ENCODE results near the gene SLC51A.

SLC51A gene

GRCh38 chr3:196260784-196261183 lies 44.5 kb downstream of the SLC51A start:
- Mint-ChIP-seq H3K4me1 (peaks cover 7% of the 10 kb centered on the region), H3K27me3 (no peaks in the 10 kb centered on the region), H3K36me3 (peaks cover 26% of the 10 kb centered on the region), H3K27ac (peak overlapping the region; percentile 71), H3K9me3 (peaks cover 1% of the 10 kb centered on the region), H3K4me3 (no peak overlapping the region)
- ATAC-seq (ENCODE audit: low read depth) (no peak), DNase-seq (ENCODE audit: low spot score in 2 of 2) (no peak)

GRCh38 chr3:196263819-196264218 lies 47.5 kb downstream of the SLC51A start:
- no peaks in the 10 kb centered on the region for H3K27me3 Mint-ChIP-seq
- DNase-seq (ENCODE audit: low spot score in 2 of 2) = no peak
- H3K9me3 Mint-ChIP-seq = peaks cover 1% of the 10 kb centered on the region
- ATAC-seq (ENCODE audit: low read depth) = no peak
- peaks cover 7% of the 10 kb centered on the region for H3K4me1 Mint-ChIP-seq
- H3K27ac Mint-ChIP-seq = peak overlapping the region; percentile 54
- no peak overlapping the region for H3K4me3 Mint-ChIP-seq
- H3K36me3 Mint-ChIP-seq = peaks cover 21% of the 10 kb centered on the region

GRCh38 chr3:196268284-196269163 lies 52.2 kb downstream of the SLC51A start:
- DNase-seq (ENCODE audit: low spot score in 2 of 2) (no peak), ATAC-seq (ENCODE audit: low read depth) (peak; percentile 100)
- Mint-ChIP-seq H3K4me1 (peaks cover 16% of the 10 kb centered on the region), H3K9me3 (no peaks in the 10 kb centered on the region), H3K27ac (peak overlapping the region; percentile 16), H3K27me3 (no peaks in the 10 kb centered on the region), H3K36me3 (peaks cover 15% of the 10 kb centered on the region), H3K4me3 (no peak overlapping the region)

- Mint-ChIP-seq H3K4me1 (peaks cover 23% of the 10 kb centered on the region), H3K9me3 (peaks cover 2% of the 10 kb centered on the region), H3K27me3 (no peaks in the 10 kb centered on the region), H3K36me3 (peaks cover 14% of the 10 kb centered on the region), H3K27ac (peak overlapping the region; percentile 49), H3K4me3 (no peak overlapping the region)
- no peak for ATAC-seq (ENCODE audit: low read depth)
- no peak for DNase-seq (ENCODE audit: low spot score in 2 of 2)
Observed at GRCh38 chr3:196270499-196270898, 54.2 kb downstream of the SLC51A start.

DNA sequence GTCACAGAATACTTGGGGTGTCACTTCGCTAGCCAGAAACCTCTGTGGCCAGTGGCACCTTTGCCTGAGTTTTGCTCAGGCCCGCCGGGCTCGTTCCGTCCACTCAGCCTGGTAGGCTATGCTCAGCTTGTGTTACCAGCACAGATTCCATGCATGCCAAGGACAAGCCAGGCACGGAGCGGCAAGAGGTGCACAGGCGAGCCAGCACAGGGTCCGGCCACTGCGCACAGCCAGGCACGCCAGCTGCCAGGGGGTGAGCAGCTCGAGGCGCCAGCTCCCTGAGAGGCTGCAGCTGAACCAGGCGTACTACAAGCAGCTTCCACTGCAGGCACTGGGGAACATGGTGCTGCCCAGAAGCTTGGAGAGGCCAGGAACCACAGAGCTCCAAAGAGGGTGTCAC lies 56.5 kb downstream of the SLC51A start:
- Mint-ChIP-seq H3K27me3 (no peaks in the 10 kb centered on the region), H3K27ac (no peak overlapping the region), H3K36me3 (peaks cover 18% of the 10 kb centered on the region), H3K4me1 (peaks cover 26% of the 10 kb centered on the region), H3K9me3 (peaks cover 2% of the 10 kb centered on the region), H3K4me3 (no peak overlapping the region)
- no peak for DNase-seq (ENCODE audit: low spot score in 2 of 2)
- no peak for ATAC-seq (ENCODE audit: low read depth)

DNA sequence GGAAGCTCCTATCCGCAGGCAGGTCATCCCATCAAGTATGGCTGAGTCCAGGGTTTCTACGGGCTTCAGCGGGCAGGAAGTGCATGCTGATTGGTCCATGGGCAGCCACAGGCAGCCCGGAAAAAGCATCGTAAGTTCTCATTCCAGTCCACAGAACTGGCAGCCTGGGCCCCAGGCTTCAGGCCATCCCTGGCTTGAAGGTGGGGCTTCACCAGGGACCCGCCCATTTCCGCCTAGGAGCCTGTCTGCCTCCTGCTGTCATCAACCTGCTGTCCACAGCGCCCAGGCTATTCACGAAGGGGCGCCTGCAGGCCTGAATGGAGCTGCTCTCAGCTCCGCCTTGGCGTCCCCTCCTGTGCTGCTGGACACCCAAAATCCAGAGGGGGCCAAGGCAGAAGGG lies 57.3 kb downstream of the SLC51A start:
- H3K36me3 Mint-ChIP-seq = peaks cover 18% of the 10 kb centered on the region
- no peak overlapping the region for H3K27ac Mint-ChIP-seq
- ATAC-seq (ENCODE audit: low read depth) (no peak), DNase-seq (ENCODE audit: low spot score in 2 of 2) (no peak)
- H3K9me3 Mint-ChIP-seq = peaks cover 2% of the 10 kb centered on the region
- peaks cover 30% of the 10 kb centered on the region for H3K4me1 Mint-ChIP-seq
- H3K4me3 Mint-ChIP-seq = no peak overlapping the region
- H3K27me3 Mint-ChIP-seq = no peaks in the 10 kb centered on the region

DNA sequence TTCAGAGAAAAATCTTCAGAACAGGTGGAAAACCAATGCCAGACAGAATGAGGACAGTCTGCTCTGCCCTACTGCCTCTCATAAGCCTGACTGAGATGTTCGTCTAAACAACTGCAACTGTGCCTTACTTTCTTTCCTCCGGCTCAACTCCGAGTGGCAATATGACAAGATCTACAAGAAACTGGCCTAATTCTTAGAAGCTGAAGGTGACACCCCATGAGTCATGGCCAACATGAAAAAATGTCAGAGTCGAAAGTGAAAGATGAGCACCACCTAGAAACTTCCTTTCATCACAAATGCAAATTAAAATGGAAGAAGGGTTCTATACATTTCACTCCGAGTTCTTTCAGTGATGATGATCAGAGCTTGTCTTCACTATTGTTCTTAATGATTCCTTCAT lies 58.3 kb downstream of the SLC51A start:
- H3K9me3 Mint-ChIP-seq = peaks cover 2% of the 10 kb centered on the region
- H3K27ac Mint-ChIP-seq = peak overlapping the region; percentile 96
- peak overlapping the region; percentile 76 for H3K4me3 Mint-ChIP-seq
- ATAC-seq (ENCODE audit: low read depth) (peak; percentile 96), DNase-seq (ENCODE audit: low spot score in 2 of 2) (peak in 1 of 2 donors; percentile 29)
- H3K27me3 Mint-ChIP-seq = no peaks in the 10 kb centered on the region
- peaks cover 13% of the 10 kb centered on the region for H3K36me3 Mint-ChIP-seq
- peaks cover 30% of the 10 kb centered on the region for H3K4me1 Mint-ChIP-seq

GRCh38 chr3:196275126-196275525 lies 58.8 kb downstream of the SLC51A start:
- Mint-ChIP-seq H3K27ac (peak overlapping the region; percentile 96), H3K4me3 (peak overlapping the region; percentile 76), H3K9me3 (peaks cover 2% of the 10 kb centered on the region), H3K4me1 (peaks cover 30% of the 10 kb centered on the region), H3K27me3 (no peaks in the 10 kb centered on the region), H3K36me3 (peaks cover 15% of the 10 kb centered on the region)
- ATAC-seq (ENCODE audit: low read depth) = peak; percentile 5
- DNase-seq (ENCODE audit: low spot score in 2 of 2) = no peak

GRCh38 chr3:196280689-196281440 lies 64.5 kb downstream of the SLC51A start:
- ATAC-seq (ENCODE audit: low read depth) (no peak), DNase-seq (ENCODE audit: low spot score in 2 of 2) (no peak)
- no peaks in the 10 kb centered on the region for H3K27me3 Mint-ChIP-seq
- H3K9me3 Mint-ChIP-seq = no peaks in the 10 kb centered on the region
- H3K4me1 Mint-ChIP-seq = peaks cover 35% of the 10 kb centered on the region
- H3K27ac Mint-ChIP-seq = no peak overlapping the region
- H3K36me3 Mint-ChIP-seq = peaks cover 6% of the 10 kb centered on the region
- no peak overlapping the region for H3K4me3 Mint-ChIP-seq

DNA sequence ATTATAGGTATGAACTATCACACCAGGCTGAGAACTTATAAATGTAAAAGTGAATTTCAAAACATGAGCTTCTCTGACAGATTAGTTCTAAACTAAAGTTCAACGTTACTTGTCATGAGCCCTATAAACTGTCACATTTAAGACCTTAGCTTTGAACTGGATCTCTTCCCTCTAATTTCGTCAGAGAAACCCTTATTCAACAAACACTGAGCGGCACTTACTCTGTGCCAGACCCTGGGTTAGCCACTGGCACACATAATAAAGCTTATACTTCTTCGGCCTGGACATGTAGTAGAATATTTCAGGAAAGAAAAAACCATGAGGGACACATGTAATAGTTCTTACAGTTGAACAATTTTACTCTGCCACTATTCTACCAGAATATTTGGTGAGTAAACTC lies 65.6 kb downstream of the SLC51A start:
- Mint-ChIP-seq H3K27me3 (no peaks in the 10 kb centered on the region), H3K9me3 (no peaks in the 10 kb centered on the region), H3K36me3 (peaks cover 6% of the 10 kb centered on the region), H3K4me1 (peaks cover 43% of the 10 kb centered on the region), H3K4me3 (no peak overlapping the region), H3K27ac (peak overlapping the region; percentile 38)
- DNase-seq (ENCODE audit: low spot score in 2 of 2) = no peak
- ATAC-seq (ENCODE audit: low read depth) = no peak
